GM19239 (cell line): ENCODE results near the gene EPM2A.
"Not testable (repeated sequence)": the region's sequence is repeated elsewhere in the genome, so short reads cannot be mapped to it uniquely, and the experiment has no call there.

Source experiments
- DNase-seq: peaks from one replicate; pipeline ENCODE4 v3.0.0; 2011; ENCODE audit warnings: low spot score; ENCODE audit not compliant: insufficient read length
- FAIRE-seq: peaks from 2 replicates; lab custom pipeline; 2011; peaks lifted over from hg19 to GRCh38; lab: Jason Lieb, UNC

The EPM2A gene

GRCh38 chr6:145735356-145736165, at the start of gene EPM2A:
Gene EPM2A, minus strand, starts transcription at chr6:145735520. Its CDS starts 22 bp downstream, at chr6:145735498.
- peak; percentile 57 for DNase-seq
- peak; percentile 95 for FAIRE-seq

- FAIRE-seq (peak; percentile 51), DNase-seq (no peak)
Observed at GRCh38 chr6:145784683-145785082, 49.4 kb upstream of the EPM2A start.

GRCh38 chr6:145783796-145784195, 48.5 kb upstream of the EPM2A start:
- DNase-seq (no peak), FAIRE-seq (no peak)

- FAIRE-seq (no peak), DNase-seq (no peak)
Observed at GRCh38 chr6:145772846-145773245, 37.5 kb upstream of the EPM2A start.

- FAIRE-seq: no peak
Observed at GRCh38 chr6:145765449-145765848, 30.1 kb upstream of the EPM2A start.

GRCh38 chr6:145763742-145764141, 28.4 kb upstream of the EPM2A start:
- FAIRE-seq: no peak
- DNase-seq: no peak

More at GRCh38 chr6:145765449-145765848, 30.1 kb upstream of the EPM2A start:
- no peak for DNase-seq

- no peak for DNase-seq
- no peak for FAIRE-seq
Observed at GRCh38 chr6:145761584-145761983, 26.3 kb upstream of the EPM2A start.

- FAIRE-seq (no peak), DNase-seq (no peak)
Observed at GRCh38 chr6:145758113-145758512, 22.8 kb upstream of the EPM2A start.

GRCh38 chr6:145756170-145756662, 20.9 kb upstream of the EPM2A start:
- FAIRE-seq (no peak), DNase-seq (no peak)

- no peak for DNase-seq
- FAIRE-seq: no peak
Observed at GRCh38 chr6:145755682-145756081, 20.4 kb upstream of the EPM2A start.

GRCh38 chr6:145752638-145753037, 17.3 kb upstream of the EPM2A start:
- FAIRE-seq: no peak

GRCh38 chr6:145749632-145750031, 14.3 kb upstream of the EPM2A start:
- DNase-seq (no peak), FAIRE-seq (no peak)

More at GRCh38 chr6:145752638-145753037, 17.3 kb upstream of the EPM2A start:
- no peak for DNase-seq

GRCh38 chr6:145745861-145746260, 10.5 kb upstream of the EPM2A start:
- no peak for DNase-seq
- FAIRE-seq: no peak

GRCh38 chr6:145744619-145745018, 9.3 kb upstream of the EPM2A start:
- DNase-seq: no peak
- no peak for FAIRE-seq

- no peak for FAIRE-seq
- DNase-seq: no peak
Observed at GRCh38 chr6:145743332-145743731, 8.0 kb upstream of the EPM2A start.

- FAIRE-seq, DNase-seq: not testable (repeated sequence)
Observed at GRCh38 chr6:145742472-145742871, 7.2 kb upstream of the EPM2A start.

GRCh38 chr6:145739685-145740084, 4.4 kb upstream of the EPM2A start:
- not testable (repeated sequence) for FAIRE-seq

GRCh38 chr6:145738265-145738664, 2.9 kb upstream of the EPM2A start:
- no peak for FAIRE-seq
- no peak for DNase-seq

More at GRCh38 chr6:145739685-145740084, 4.4 kb upstream of the EPM2A start:
- not testable (repeated sequence) for DNase-seq

GRCh38 chr6:145736661-145737144, 1.4 kb upstream of the EPM2A start:
- DNase-seq (no peak), FAIRE-seq (no peak)

GRCh38 chr6:145734486-145735355, 599 bp downstream of the EPM2A start:
- FAIRE-seq: peak; percentile 91
- peak; percentile 38 for DNase-seq

GRCh38 chr6:145733810-145734209, 1.5 kb downstream of the EPM2A start:
- DNase-seq: no peak

More at GRCh38 chr6:145733810-145734209, 1.5 kb downstream of the EPM2A start:
- no peak for FAIRE-seq
